ENCODE results near the gene REP15. TPM values are rescaled to one million over a fixed set of nuclear protein-coding genes. Genes with fewer than 3 reads are reported as not detected.
A peak's percentile ranks its signal among the peaks of the same experiment; 100 is the strongest.

Gene REP15
- total RNA-seq, 4 donors from 2014 or later, result 7.5 to 210 (median 45.3) TPM

DNA sequence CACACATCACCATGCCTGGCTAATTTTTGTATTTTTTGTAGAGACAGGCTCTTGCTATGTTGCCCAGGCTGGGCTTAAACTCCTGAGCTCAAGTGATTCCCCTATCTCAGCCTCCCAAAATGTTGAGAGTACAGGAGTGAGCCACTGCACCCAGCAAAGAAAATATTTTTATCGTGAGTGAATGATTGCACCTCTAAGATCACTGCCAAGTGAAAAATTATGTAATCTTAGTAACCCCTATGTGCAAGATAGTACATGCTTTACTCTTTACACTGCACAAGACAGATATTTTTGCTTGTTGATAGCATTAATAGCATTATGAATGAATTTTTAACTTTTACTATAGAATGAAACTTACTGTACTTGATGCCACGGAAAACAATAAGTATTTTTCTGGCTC, 11.0 kb downstream of the REP15 start:
- no peak for DNase-seq
- WGBS, 2 donors (ENCODE audit: low coverage in 1 of 2), result 91 to 92% methylated on average over 2 of the region's 2 CpGs
- Histone ChIP-seq H3K27me3 (no peaks in the 10 kb centered on the region), H3K4me3 (no peak overlapping the region), H3K9me3 (no peaks in the 10 kb centered on the region), H3K27ac (no peak overlapping the region), H3K36me3 (no peaks in the 10 kb centered on the region), H3K4me1 (peaks cover 9 to 15% (median 13%) of the 10 kb centered on the region in 4 donors)
- intact Hi-C loops (cut with DNase I; ENCODE audit: low total_unique reads) (no loop called here), in situ Hi-C loops (cut with MboI; ENCODE audit: low pct_ligation_motif_present in 1 of 4, low pct_unique_long_range_greater_than_20kb in 1 of 4, low sequenced_read_pairs in 3 of 4) (no loop called here)
- TF ChIP-seq, protein P1, sequence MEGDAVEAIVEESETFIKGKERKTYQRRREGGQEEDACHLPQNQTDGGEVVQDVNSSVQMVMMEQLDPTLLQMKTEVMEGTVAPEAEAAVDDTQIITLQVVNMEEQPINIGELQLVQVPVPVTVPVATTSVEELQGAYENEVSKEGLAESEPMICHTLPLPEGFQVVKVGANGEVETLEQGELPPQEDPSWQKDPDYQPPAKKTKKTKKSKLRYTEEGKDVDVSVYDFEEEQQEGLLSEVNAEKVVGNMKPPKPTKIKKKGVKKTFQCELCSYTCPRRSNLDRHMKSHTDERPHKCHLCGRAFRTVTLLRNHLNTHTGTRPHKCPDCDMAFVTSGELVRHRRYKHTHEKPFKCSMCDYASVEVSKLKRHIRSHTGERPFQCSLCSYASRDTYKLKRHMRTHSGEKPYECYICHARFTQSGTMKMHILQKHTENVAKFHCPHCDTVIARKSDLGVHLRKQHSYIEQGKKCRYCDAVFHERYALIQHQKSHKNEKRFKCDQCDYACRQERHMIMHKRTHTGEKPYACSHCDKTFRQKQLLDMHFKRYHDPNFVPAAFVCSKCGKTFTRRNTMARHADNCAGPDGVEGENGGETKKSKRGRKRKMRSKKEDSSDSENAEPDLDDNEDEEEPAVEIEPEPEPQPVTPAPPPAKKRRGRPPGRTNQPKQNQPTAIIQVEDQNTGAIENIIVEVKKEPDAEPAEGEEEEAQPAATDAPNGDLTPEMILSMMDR (IDR thresholded peaks at IDR 0.05), result no peak
- TF ChIP-seq POLR2A (IDR thresholded peaks at IDR 0.05) (no peak), POLR2AphosphoS5 (IDR thresholded peaks at IDR 0.05) (no peak), EP300 (IDR thresholded peaks at IDR 0.05; ENCODE audit: low read depth) (no peak)

DNA sequence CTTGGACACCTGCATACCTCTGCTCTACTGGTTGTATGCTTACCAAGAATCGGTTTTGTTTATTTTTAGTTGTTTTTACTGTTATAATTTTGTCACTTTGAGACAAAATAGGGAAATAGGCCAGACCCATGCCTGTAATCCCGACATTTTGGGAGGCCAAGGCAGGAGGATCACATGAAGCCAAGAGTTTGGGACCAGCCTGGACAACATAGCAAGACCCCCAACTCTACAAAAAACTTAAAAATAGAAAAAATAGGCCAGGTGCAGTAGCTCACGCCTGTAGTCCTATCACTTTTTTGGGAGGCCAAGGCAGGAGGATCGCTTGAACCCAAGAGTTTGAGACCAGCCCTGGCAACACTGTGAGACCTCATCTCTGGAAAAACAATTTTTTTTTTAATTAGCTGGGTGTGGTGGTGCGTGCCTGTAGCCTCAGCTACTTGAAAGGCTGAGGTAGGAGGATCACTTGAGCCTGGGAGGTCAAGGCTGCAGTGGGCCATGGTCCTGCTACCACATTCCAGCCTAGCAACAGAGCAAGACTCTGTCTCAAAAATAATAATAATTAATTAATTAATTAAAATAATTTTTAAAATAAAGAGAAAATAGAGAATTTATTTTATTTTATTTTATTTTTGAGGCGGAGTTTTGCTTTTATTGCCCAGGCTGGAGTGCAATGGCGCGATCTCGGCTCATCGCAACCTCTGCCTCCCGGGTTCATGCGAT, 13.1 kb downstream of the REP15 start:
- no peaks in the 10 kb centered on the region for H3K36me3 ChIP-seq
- in situ Hi-C loops (cut with MboI; ENCODE audit: low pct_ligation_motif_present in 1 of 4, low pct_unique_long_range_greater_than_20kb in 1 of 4, low sequenced_read_pairs in 3 of 4), result no loop called here
- DNase-seq, result no peak
- H3K27ac ChIP-seq, result peak overlapping the region; percentile 84 to 95 (median 90)
- intact Hi-C loops (cut with DNase I; ENCODE audit: low total_unique reads), result no loop called here
- no peak for TF ChIP-seq EP300 (IDR thresholded peaks at IDR 0.05; ENCODE audit: low read depth)
- TF ChIP-seq, protein P1 (IDR thresholded peaks at IDR 0.05), result no peak
- TF ChIP-seq POLR2AphosphoS5 (IDR thresholded peaks at IDR 0.05), result no peak
- no peak for TF ChIP-seq POLR2A (IDR thresholded peaks at IDR 0.05)
- 71 to 94% methylated on average over 3 to 12 of the region's 12 CpGs for WGBS, 2 donors (ENCODE audit: low coverage in 1 of 2)
- H3K4me1 ChIP-seq, result peaks cover 13 to 27% (median 17%) of the 10 kb centered on the region in 4 donors
- no peaks in the 10 kb centered on the region for H3K9me3 ChIP-seq
- no peaks in the 10 kb centered on the region for H3K27me3 ChIP-seq
- H3K4me3 ChIP-seq, result peak overlapping the region; percentile 23 to 99 (median 88)

DNA sequence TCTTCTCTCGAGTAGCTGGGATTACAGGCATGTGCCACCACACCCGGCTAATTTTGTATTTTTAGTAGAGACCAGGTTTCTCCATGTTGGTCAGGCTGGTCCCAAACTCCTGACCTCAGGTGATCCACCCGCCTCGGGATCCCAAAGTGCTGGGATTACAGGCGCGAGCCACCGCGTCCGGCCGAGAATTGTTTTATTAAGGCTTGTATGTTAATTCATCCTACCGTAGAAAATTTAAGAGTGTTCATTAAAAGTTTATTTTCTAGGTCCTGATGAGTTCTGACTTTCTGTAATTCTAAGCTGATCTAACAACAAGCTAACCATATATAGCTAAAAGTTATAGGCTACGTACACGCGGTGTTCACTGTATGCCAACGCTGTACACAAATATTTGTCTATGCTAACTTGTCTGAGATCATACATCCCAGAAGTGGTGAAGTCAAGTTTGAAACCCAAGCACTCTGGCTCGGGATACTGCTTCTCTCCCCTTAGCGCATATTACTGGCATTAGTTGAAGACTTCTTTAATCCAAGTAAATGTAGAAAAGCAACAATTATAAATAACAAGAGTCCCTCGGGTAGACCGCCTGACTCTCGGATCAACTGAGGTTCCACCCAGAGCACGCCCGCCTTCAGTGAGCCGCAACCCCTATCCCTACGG, 13.8 kb downstream of the REP15 start:
- H3K27me3 ChIP-seq, result no peaks in the 10 kb centered on the region
- peak overlapping the region; percentile 23 to 99 (median 88) for H3K4me3 ChIP-seq
- in situ Hi-C loops (cut with MboI; ENCODE audit: low pct_ligation_motif_present in 1 of 4, low pct_unique_long_range_greater_than_20kb in 1 of 4, low sequenced_read_pairs in 3 of 4), result no loop called here
- no peak for TF ChIP-seq POLR2AphosphoS5 (IDR thresholded peaks at IDR 0.05)
- TF ChIP-seq EP300 (IDR thresholded peaks at IDR 0.05; ENCODE audit: low read depth), result no peak
- no peak for TF ChIP-seq POLR2A (IDR thresholded peaks at IDR 0.05)
- peaks cover 13 to 27% (median 17%) of the 10 kb centered on the region in 4 donors for H3K4me1 ChIP-seq
- WGBS, 2 donors (ENCODE audit: low coverage in 1 of 2), result 15 to 17% methylated on average over 21 to 24 of the region's 24 CpGs
- peak overlapping the region; percentile 84 to 95 (median 90) for H3K27ac ChIP-seq
- intact Hi-C loops (cut with DNase I; ENCODE audit: low total_unique reads), result no loop called here
- no peaks in the 10 kb centered on the region for H3K36me3 ChIP-seq
- H3K9me3 ChIP-seq, result no peaks in the 10 kb centered on the region
- peak; percentile 35 for DNase-seq

DNA sequence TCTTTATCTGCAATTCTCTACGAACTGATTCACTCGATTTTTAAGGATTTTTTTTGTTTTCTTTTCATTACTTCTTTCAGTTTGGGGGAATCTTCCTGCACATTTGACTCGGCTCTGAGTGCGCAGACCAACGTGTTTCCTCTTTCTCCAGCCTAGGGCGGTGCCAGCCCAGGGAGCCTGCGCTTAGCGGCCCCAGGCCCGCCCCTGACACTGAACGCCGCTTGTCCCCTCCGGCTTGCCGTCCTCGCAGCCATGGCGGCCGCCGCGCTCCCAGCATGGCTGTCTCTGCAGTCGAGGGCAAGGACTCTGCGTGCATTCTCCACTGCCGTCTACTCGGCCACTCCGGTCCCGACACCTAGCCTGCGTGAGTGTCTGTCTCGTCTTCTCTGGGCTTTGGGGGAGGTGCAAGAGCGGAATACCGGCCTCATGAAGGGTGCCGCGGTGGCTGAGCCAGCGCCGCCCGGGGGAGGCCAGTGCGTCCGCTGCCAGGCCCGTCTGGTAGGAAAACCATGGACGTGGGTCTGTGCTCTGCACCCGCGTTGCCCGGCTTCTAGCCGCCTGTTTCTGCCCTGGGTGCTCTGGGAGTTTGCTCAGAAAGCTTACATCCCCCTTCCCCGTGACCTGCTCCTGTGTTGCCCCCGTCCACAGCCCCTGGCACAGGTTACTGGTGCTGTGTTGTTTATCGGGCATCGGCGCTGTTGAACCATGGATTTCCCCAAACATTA, 14.5 kb downstream of the REP15 start, which contains the start of gene MRPS35:
Gene MRPS35 (plus strand): TSS at position 241 of the 725 bp plus-strand sequence. CDS start 12 bp downstream, at position 253.
- WGBS, 2 donors (ENCODE audit: low coverage in 1 of 2), result 0% methylated on average over 5 to 43 of the region's 46 CpGs
- Histone ChIP-seq H3K27me3 (no peaks in the 10 kb centered on the region), H3K36me3 (peaks cover 0 to under 1% (median 0%) of the 10 kb centered on the region in 4 donors), H3K4me1 (peaks cover 13 to 27% (median 17%) of the 10 kb centered on the region in 4 donors), H3K27ac (peak within 1 kb of the TSS; percentile 84 to 95 (median 90)), H3K9me3 (no peaks in the 10 kb centered on the region), H3K4me3 (peak within 1 kb of the TSS; percentile 82 to 99 (median 92))
- peak; percentile 89 to 94 (median 90) for TF ChIP-seq POLR2AphosphoS5 (IDR thresholded peaks at IDR 0.05)
- TF ChIP-seq, protein P1 (IDR thresholded peaks at IDR 0.05), result peak in 1 of 5 experiments; percentile 12
- TF ChIP-seq POLR2A (IDR thresholded peaks at IDR 0.05), result peak; percentile 82
- TF ChIP-seq EP300 (IDR thresholded peaks at IDR 0.05; ENCODE audit: low read depth), result no peak
- peak; percentile 93 for DNase-seq
- in situ Hi-C loops (cut with MboI; ENCODE audit: low pct_ligation_motif_present in 1 of 4, low pct_unique_long_range_greater_than_20kb in 1 of 4, low sequenced_read_pairs in 3 of 4) (no loop called here), intact Hi-C loops (cut with DNase I; ENCODE audit: low total_unique reads) (no loop called here)

Data from transverse colon (tissue), 4 donors.